COLO668 (cell line): Measurements from ENCODE around the gene TAS2R1.

ENCODE experiments used
- DNase-seq: peaks from one replicate; lab custom pipeline; 2025; ENCODE audit not compliant: unreplicated experiment; lab: John Stamatoyannopoulos, UW

Gene TAS2R1

GRCh38 chr5:9589049-9589835, 40.9 kb downstream of the TAS2R1 start:
- no peak for DNase-seq

DNA sequence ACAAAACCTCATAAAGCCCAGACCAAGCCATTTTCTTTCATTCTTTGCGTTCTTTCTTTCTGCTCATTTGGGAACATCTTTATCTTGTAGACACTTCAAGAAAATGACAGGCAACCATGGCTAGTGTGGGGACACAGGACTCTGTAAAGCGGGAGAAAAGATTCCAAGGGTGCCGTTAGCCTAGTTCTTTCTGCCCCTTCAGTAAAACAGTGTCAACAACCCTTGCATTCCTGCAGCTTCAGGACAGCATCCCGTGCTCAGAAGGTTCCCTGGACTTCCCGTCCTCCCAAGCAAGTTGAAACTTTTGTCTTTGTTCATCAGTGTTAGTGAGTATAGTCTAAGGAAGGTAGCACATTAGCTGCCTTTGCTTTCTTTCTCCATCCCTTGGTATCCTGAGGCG, 41.9 kb downstream of the TAS2R1 start:
- no peak for DNase-seq

GRCh38 chr5:9587135-9587534, 43.0 kb downstream of the TAS2R1 start:
- no peak for DNase-seq

- DNase-seq, result no peak
Measured at GRCh38 chr5:9582406-9582805, 47.7 kb downstream of the TAS2R1 start.
